Measurements from ENCODE around the gene XPR1.
A peak's percentile ranks its signal among the peaks of the same experiment; 100 is the strongest.
"Not testable (repeated sequence)": the region's sequence is repeated elsewhere in the genome, so short reads cannot be mapped to it uniquely, and the experiment has no call there.

Gene XPR1

DNA sequence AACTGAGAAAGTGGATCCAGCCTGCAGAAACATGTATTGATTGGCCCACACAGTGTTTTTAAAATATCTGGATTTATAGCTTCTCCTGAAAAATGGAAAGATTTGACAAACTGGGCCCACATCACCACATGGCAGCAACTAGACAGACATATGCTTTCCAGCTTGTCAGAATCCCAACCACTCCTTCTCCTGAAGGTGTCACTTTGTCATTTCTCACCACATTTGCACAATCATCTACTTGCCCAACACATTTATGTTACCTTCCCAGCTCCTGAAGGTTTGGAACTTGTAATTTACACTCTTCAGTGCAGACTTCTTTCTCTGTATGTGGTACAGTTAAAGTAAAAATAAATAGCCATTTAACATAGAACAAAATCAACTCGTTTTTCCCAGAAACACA lies 154.8 kb downstream of the XPR1 start:
- no peak for DNase-seq

GRCh38 chr1:180787628-180788307 lies 155.9 kb downstream of the XPR1 start:
- DNase-seq = no peak

GRCh38 chr1:180789460-180789859 lies 157.6 kb downstream of the XPR1 start:
- DNase-seq = no peak

DNA sequence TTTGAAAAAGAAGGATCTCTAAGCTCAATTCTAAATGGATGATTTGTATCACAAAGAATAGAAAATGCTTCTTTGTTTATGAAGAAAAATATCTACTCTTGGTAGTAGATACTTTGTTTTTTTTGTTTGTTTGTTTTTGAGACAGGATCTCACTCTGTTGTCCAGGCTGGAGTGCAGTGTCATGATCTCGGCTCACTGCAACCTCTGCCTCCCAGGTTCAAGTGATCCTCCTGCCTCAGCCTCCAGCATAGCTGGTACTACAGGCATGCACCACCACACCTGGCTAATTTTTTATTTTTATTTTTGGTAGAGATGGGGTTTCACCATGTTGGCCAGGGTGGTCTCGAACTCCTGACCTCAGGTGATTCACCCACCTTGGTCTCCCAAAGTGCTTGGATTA lies 159.3 kb downstream of the XPR1 start:
- not testable (repeated sequence) for DNase-seq

GRCh38 chr1:180791806-180792205 lies 160.0 kb downstream of the XPR1 start:
- DNase-seq = peak; percentile 29

DNA sequence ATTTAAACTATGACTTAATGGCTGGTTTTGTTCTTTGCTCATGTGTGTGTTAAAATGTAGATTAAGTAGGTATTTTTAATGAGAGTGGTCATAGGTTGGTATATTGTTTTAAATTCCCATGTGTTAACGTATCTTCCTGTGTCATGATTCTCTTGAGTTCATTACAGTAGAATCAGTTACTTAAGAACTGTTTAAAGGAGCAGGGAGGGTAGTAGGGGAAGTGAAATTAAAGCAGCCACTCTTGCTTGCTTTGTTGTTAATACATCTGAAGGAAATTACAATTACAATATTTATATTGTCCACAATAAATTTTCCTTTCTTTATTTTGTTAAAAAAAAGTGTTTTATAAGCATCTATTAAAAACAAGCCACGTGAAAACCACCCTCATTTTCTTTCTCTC lies 161.6 kb downstream of the XPR1 start:
- peak; percentile 45 for DNase-seq

GRCh38 chr1:180796897-180797640 lies 165.2 kb downstream of the XPR1 start:
- no peak for DNase-seq

DNA sequence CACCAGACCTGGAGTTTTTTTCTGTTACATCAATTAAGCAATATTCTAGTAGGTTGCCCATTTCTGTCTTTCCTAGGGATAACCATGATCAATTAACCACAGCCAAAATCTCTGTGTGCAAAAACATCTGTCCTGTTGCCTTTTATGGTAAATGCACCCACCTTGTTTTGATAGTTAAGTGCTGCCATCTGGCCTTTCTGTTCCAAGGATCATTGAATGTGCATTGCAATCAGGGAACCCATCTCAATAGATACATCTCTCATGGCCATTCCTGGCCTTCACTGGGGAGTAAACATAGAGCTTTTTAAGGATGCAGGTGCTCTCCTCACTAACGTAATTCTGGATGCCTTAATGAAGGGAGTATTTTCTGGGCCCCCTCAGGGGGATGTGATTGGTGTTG lies 169.1 kb downstream of the XPR1 start:
- DNase-seq = no peak

GRCh38 chr1:180802813-180803212 lies 171.0 kb downstream of the XPR1 start:
- no peak for DNase-seq

GRCh38 chr1:180805316-180805715 lies 173.5 kb downstream of the XPR1 start:
- no peak for DNase-seq

- DNase-seq = no peak
Measured at GRCh38 chr1:180811298-180811697, 179.5 kb downstream of the XPR1 start.

DNA sequence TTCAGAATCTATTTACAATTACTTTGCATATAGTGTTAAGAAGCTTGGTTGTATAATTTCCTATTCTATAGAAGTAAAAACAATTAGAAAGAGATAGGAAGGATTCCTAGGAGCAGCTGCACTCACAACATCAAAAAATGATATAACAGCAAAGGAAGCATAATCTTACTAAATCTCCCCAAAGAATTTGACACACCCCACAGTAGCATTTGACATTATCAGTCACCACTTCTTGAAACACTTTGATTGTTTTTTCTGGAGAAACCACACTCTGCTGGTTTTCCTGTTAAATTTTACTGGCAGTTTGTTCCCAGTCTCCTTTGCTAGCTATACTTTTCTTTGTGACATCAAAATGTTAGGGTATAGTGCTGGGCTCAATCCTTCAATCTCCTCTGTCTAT lies 180.1 kb downstream of the XPR1 start:
- peak; percentile 29 for DNase-seq

DNA sequence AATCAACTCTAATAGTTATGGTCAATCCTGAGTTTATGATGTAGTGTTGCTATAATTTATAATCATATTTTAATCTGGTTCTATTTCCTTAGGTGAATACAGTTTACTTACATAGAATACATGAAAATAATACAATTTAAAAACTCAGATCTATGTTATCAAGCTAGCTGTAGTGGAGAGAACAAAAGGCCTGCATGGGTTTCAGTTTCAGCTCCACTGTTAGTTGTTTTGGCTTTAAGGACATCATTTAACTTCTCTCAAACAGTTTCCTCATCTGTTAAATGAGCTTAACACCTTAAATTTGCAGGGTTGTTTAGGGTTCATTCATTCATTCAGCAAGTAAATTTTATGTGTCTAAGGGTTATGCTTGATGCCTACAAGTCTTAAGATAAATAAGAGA lies 182.4 kb downstream of the XPR1 start:
- no peak for DNase-seq

DNA sequence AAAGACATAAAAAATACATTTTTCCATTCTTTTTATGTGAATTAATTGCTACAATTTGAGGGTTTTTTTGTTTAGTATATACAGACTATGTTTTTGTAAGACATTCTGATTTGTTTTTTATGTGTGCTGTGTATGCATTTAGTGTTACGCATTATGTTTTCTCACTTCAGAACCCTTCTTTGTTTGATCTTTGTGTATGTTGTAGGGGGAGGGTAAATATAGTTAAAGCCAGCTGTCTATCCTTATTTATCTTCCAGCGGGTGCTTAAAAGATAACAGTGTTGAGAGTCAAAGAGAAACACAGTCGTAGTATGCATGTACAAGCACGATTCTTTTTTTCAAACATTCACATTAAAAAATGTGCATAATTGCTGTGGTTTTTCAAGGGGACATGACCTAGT lies 183.4 kb downstream of the XPR1 start:
- no peak for DNase-seq

DNA sequence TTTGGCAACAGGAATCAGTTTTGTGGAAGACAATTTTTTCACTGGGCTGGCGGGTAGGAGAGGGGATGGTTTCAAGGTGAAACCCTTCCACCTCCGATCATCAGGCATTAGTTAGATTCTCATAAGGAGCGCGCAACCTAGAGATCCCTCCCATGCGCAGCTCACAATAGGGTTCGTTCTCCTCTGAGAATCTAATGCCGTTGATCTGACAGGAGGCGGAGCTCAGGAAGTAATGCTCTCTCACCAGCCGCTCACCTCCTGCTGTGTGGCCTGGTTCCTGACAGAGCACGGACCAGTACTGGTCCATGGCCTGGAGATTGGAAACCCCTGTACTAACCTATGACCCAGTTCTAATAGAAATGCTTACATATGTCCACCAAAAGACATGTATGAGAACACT lies 184.3 kb downstream of the XPR1 start:
- DNase-seq = no peak

DNA sequence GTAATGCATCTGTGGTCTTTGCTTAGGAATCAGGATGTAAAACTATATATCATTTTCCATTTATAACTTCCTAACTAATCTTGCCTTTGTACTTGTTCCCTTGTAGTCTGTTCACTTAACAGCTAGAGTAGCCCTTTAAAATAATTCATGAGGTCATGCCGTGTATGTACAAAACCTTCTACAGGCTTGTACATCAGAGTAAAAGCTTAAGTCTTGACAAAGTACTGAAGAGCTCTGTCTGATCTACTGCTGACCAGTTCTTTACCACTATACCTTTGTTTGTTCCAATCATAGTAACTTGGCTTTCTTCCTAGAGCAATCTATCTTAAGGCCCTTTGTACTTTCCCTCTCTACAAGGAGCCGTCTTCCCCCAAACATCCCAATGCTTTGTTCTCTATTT lies 190.1 kb downstream of the XPR1 start:
- no peak for DNase-seq

DNA sequence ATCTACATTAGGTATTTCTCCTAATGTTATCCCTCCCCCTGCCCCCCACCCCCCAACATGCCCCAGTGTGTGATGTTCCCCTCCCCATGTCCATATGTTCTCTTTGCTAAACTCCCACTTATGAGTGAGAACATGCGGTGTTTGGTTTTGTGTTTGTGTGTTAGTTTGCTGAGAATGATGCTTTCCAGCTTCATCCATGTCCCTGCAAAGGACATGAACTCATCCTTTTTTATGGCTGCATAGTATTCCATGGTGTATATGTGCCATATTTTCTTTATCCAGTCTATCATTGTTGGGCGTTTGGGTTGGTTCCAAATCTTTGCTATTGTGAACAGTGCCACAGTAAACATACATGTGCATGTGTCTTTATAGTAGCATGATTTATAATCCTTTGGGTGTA lies 199.7 kb downstream of the XPR1 start:
- not testable (repeated sequence) for DNase-seq

- not testable (repeated sequence) for DNase-seq
Measured at GRCh38 chr1:180833180-180833579, 201.4 kb downstream of the XPR1 start.

- DNase-seq = no peak
Measured at GRCh38 chr1:180836449-180836848, 204.6 kb downstream of the XPR1 start.

- no peak for DNase-seq
Measured at GRCh38 chr1:180837020-180837419, 205.2 kb downstream of the XPR1 start.

DNA sequence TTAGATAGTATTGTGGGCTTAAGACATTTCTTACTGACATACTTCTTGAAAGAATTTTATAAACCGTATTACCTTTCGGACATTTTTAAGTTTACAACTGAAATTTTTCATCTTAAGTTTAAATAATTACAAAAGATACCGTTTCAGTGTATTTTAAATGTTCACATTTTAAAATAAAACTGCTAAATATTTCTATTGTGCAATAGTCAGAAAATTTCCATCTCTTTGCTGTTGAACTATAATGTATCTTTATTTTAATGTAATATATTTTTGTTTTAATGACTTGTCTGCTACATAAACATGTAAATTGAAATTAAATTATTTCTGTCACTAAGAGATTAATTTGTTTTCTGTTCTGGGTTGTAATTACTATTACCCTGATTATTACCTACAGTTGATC lies 206.7 kb downstream of the XPR1 start:
- no peak for DNase-seq

DNA sequence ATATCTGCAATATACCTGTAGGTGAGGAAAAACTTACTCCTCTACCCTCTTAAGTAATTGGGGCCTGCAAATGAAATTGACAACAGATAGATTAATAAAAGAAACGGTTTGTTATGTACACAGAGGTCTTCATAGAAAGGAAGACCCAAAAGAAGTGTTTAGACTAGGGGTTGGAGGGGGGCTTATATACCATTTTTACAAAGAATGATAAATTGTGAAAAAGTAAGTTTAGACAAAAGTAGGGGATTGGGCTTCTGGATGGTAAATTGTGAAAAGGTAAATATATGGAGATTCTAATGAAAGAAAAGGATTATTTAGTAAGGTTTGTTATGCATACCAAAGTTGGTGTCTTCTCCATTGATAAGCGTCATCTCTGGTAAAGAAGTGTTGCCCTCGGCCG lies 207.7 kb downstream of the XPR1 start:
- no peak for DNase-seq

DNA sequence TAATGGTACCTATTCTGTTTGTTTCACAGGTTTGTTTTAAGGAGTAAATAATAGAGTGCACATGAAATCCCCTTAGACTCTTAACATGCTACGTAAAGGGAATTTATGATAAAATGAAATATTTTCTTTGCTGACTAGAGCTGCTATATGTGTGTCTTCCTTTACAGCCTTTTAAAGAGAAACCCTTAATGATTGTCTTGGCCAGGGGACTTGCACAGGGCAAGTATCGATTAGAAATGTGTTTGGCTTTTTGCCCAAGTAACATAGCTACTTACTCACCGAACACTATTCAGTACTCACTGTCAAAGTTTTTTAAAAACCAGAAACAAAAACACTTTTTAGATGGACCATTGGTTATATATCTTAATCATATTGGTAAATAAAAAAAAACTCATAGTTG lies 209.6 kb downstream of the XPR1 start:
- no peak for DNase-seq

DNA sequence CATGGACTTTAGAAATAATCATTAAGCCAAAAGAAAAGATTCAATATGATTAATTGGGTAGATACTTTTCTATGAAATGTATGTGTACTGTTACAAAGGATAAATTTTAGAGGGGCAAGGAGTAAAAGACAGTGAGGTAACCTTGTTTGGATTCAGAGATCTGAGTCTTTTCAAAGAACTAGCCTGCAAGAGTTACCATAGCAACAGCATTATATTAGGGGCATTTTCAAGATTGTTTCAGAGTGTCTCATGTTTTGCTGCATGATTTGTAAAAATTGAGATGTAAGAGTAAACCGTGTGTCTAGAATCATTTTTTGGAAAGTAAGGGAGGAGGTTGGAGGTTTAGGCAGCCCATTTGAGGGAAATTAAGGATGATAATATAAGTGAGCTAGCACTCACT lies 210.2 kb downstream of the XPR1 start:
- DNase-seq = peak; percentile 85
